ENCODE data around the gene CDKN2AIPNL.
A peak's percentile ranks its signal among the peaks of the same experiment; 100 is the strongest.
"Not testable (repeated sequence)": the region's sequence is repeated elsewhere in the genome, so short reads cannot be mapped to it uniquely, and the experiment has no call there.

The CDKN2AIPNL gene

DNA sequence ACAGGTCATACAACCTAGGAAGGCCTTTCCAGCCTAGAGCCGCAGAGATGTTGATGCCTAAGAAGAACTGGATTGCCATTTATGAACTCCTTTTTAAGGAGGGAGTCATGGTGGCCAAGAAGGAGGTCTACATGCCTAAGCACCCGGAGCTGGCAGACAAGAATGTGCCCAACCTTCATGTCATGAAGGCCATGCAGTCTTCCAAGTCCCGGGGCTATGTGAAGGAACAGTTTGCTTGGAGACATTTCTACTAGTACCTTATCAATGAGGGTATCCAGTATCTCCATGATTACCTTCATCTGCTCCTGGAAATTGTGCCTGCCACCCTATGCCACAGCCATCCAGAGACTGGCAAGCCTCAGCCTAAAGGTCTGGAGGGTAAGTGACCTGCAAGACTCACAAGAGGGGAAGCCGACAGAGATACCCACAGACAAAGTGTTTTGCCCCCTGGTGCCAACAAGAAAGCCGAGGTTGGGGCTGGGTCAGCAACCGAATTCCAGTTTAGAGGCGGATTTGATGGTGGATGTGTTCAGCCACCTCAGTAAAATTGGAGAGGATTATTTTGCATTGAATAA lies 11.2 kb upstream of the CDKN2AIPNL start:
- TF ChIP-seq, protein P1, sequence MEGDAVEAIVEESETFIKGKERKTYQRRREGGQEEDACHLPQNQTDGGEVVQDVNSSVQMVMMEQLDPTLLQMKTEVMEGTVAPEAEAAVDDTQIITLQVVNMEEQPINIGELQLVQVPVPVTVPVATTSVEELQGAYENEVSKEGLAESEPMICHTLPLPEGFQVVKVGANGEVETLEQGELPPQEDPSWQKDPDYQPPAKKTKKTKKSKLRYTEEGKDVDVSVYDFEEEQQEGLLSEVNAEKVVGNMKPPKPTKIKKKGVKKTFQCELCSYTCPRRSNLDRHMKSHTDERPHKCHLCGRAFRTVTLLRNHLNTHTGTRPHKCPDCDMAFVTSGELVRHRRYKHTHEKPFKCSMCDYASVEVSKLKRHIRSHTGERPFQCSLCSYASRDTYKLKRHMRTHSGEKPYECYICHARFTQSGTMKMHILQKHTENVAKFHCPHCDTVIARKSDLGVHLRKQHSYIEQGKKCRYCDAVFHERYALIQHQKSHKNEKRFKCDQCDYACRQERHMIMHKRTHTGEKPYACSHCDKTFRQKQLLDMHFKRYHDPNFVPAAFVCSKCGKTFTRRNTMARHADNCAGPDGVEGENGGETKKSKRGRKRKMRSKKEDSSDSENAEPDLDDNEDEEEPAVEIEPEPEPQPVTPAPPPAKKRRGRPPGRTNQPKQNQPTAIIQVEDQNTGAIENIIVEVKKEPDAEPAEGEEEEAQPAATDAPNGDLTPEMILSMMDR (conservative IDR thresholded peaks at IDR 0.05; ENCODE audit: control insufficient read depth, insufficient read depth, low read depth, low read length): no peak
- DNase-seq (ENCODE audit: low read depth): no peak
- no peak overlapping the region for H3K4me3 ChIP-seq (ENCODE audit: control insufficient read depth, low read depth, low read length)

DNA sequence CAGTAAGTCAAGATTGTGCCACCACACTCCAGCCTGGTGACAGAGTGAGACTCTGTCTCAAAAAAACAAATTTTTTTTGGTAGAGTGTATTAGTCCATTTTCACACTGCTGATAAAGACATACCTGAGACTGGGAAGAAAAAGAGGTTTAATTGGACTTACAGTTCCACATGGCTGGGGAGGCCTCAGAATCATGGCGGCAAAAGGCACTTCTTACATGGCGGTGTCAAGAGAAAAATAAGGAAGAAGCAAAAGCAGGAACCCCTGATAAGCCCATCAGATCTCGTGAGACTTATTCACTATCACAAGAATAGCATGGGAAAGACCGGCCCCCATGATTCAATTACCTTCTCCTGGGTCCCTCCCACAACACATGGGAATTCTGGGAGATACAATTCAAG lies 9.4 kb upstream of the CDKN2AIPNL start:
- not testable (repeated sequence) for DNase-seq (ENCODE audit: low read depth); H3K4me3 ChIP-seq (ENCODE audit: control insufficient read depth, low read depth, low read length)

DNA sequence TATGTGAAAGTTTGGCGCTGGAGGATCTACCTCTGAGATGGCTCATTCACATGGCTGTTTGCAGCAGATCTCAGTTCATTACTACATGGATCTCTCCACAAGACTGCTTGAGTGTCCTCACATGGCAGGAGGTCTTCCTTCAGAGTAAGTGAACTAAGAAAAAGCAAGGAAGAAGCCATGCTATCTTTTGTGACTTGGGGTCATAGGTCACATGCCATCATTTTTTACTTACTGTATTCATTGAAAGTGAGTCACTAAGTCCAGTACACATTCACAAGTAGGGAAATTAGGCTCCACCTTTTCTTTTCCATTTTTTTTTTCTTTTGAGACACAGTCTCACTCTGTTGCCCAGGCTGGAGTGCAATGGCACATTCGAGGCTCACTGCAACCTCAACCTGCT lies 8.7 kb upstream of the CDKN2AIPNL start:
- TF ChIP-seq, protein P1 (conservative IDR thresholded peaks at IDR 0.05; ENCODE audit: control insufficient read depth, insufficient read depth, low read depth, low read length): no peak
- peak; percentile 39 for DNase-seq (ENCODE audit: low read depth)
- H3K4me3 ChIP-seq (ENCODE audit: control insufficient read depth, low read depth, low read length): no peak overlapping the region

DNA sequence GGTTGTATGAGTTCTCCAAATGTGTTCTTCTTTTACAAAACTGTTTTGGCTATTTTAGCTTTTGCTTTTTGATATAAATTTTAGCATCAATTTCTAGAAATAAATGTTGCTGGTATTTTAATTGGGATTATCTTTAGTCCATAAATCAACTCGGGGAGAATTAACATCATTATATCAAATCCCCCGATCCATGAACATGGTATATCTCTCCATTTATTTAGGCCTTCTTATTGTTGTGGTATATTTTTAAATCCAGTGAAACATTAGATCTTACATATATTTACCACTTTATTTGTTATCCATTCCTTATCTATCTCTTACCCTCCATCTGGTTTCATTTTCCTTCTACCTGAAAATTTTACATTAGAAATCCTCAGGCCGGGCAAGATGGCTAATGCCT lies 7.3 kb upstream of the CDKN2AIPNL start:
- no peak overlapping the region for H3K4me3 ChIP-seq (ENCODE audit: control insufficient read depth, low read depth, low read length)
- DNase-seq (ENCODE audit: low read depth): no peak
- TF ChIP-seq, protein P1 (conservative IDR thresholded peaks at IDR 0.05; ENCODE audit: control insufficient read depth, insufficient read depth, low read depth, low read length): no peak

DNA sequence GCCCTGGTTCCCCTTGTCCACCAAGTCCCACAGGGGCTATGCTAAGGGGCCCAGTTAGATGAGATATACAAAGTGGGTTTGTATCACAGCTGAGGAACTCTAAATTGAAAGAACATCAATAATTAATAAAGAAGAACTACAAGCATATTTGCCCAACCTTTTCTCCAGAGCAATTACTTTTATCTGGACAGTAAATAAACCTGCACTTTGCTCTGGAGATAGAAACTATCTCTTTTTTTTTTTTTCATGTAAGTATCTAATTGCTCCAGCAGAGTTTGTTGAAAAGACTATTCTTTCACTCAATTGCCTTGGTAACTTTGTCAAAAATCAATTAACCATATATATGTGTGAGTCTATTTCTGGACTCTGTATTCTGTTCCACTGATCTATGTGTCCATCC lies 6.0 kb upstream of the CDKN2AIPNL start:
- H3K4me3 ChIP-seq (ENCODE audit: control insufficient read depth, low read depth, low read length): no peak overlapping the region
- no peak for DNase-seq (ENCODE audit: low read depth)
- TF ChIP-seq, protein P1 (conservative IDR thresholded peaks at IDR 0.05; ENCODE audit: control insufficient read depth, insufficient read depth, low read depth, low read length): no peak

DNA sequence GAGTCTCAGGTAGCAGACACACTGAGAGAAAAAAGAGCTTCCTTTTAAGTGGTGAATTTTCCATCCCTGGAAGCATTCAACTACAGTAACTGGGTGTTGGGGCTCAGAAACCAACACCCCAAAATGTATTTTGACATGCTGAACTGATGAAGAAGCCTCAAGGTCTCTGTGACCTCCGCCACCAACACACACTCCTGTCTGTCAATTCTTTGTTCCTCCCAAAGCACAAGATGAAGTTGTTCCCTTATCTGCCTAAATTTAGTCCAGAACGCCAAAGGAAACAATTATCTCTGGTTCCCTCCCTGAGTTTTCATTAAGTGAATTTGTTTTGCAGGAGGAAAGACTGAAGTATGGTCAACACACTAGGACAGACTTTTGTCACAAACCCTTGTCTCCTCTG lies 1.4 kb upstream of the CDKN2AIPNL start:
- TF ChIP-seq, protein P1 (conservative IDR thresholded peaks at IDR 0.05; ENCODE audit: control insufficient read depth, insufficient read depth, low read depth, low read length): no peak
- DNase-seq (ENCODE audit: low read depth): no peak
- H3K4me3 ChIP-seq (ENCODE audit: control insufficient read depth, low read depth, low read length): no peak overlapping the region

DNA sequence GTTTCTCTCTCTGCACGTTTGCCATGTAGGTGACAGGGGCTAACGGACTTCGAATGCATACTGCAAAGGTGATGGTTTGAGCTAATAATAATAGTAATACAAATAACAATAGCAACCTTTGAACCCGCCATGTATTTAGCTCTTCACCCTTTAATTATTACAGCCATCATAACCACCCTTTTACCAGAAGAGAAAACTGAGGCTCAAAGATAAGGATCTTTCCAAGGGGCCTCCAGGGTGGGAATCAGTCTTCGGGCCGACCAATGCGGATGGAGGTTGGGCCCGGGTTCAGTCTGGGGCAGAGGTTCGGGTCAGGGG lies 494 bp downstream of the CDKN2AIPNL start:
- H3K4me3 ChIP-seq (ENCODE audit: control insufficient read depth, low read depth, low read length): peak overlapping the region; percentile 90
- TF ChIP-seq, protein P1 (conservative IDR thresholded peaks at IDR 0.05; ENCODE audit: control insufficient read depth, insufficient read depth, low read depth, low read length): no peak
- no peak for DNase-seq (ENCODE audit: low read depth)
